MM.1S (cell line): ENCODE data around the gene BCO1.
"Not testable (repeated sequence)": the region's sequence is repeated elsewhere in the genome, so short reads cannot be mapped to it uniquely, and the experiment has no call there.

ENCODE experiments used
- DNase-seq: peaks from one replicate; pipeline ENCODE4 v3.0.0-alpha.2; 2015
- H2AFZ ChIP-seq: fragments of 300-600 bp; sonication (generic); 2 replicates; pipeline ENCODE4 v1.6.0; 2016; ENCODE audit warnings: antibody characterized with exemption, low read length
- H3F3A ChIP-seq: fragments of 300-600 bp; sonication (generic); 2 replicates; pipeline ENCODE4 v1.6.1; 2016; ENCODE audit warnings: mild to moderate bottlenecking, antibody characterized with exemption, low read length, moderate library complexity, mixed read lengths; ENCODE audit not compliant: insufficient read depth
- H3K27ac ChIP-seq: fragments of 300-600 bp; sonication (generic); 2 replicates; pipeline ENCODE4 v1.5.1; 2016; ENCODE audit warnings: mild to moderate bottlenecking, low read length
- H3K27me3 ChIP-seq: fragments of 300-600 bp; sonication (generic); replicated peaks from 2 replicates; pipeline ENCODE4 v1.6.0; 2016; ENCODE audit warnings: low read length; ENCODE audit not compliant: insufficient read depth
- H3K36me3 ChIP-seq: fragments of 300-600 bp; sonication (generic); replicated peaks from 2 replicates; pipeline ENCODE4 v1.6.1; 2016; ENCODE audit warnings: mild to moderate bottlenecking, low read length, mixed read lengths; ENCODE audit not compliant: insufficient read depth
- H3K4me1 ChIP-seq: fragments of 300-600 bp; sonication (generic); 2 replicates; pipeline ENCODE4 v1.6.1; 2016; ENCODE audit warnings: low read length, mixed read lengths
- H3K4me2 ChIP-seq: fragments of 300-600 bp; sonication (generic); 2 replicates; pipeline ENCODE4 v1.6.0; 2016; ENCODE audit warnings: low read depth, low read length
- H3K4me3 ChIP-seq: fragments of 300-600 bp; sonication (generic); 2 replicates; pipeline ENCODE4 v1.5.1; 2016; ENCODE audit warnings: low read length, mixed read lengths
- H3K79me2 ChIP-seq: fragments of 300-600 bp; sonication (generic); 2 replicates; pipeline ENCODE4 v1.6.1; 2016; ENCODE audit warnings: mixed run types, low read length, mixed read lengths
- H3K9ac ChIP-seq: fragments of 300-600 bp; sonication (generic); 2 replicates; pipeline ENCODE4 v1.6.1; 2016; ENCODE audit warnings: low read length, mixed read lengths
- H3K9me2 ChIP-seq: fragments of 300-600 bp; sonication (generic); replicated peaks from 2 replicates; pipeline ENCODE4 v1.6.1; 2016; ENCODE audit warnings: mild to moderate bottlenecking, low read length, mixed read lengths; ENCODE audit not compliant: insufficient read depth
- H3K9me3 ChIP-seq: fragments of 300-600 bp; sonication (generic); replicated peaks from 2 replicates; pipeline ENCODE4 v1.6.1; 2016; ENCODE audit warnings: mild to moderate bottlenecking, low read length, mixed read lengths; ENCODE audit not compliant: insufficient read depth
- H4K20me1 ChIP-seq: fragments of 300-600 bp; sonication (generic); 2 replicates; pipeline ENCODE4 v1.6.1; 2016; ENCODE audit warnings: mild to moderate bottlenecking, low read length, moderate library complexity, mixed read lengths; ENCODE audit not compliant: insufficient read depth
- EZH2 ChIP-seq: fragments of 300-600 bp; sonication (generic); optimal IDR thresholded peaks from 2 replicates; pipeline ENCODE3; 2017; ENCODE audit warnings: low read depth, mild to moderate bottlenecking, antibody characterized with exemption, low read length, mixed read lengths
- EZH2phosphoT487 ChIP-seq: fragments of 300-600 bp; sonication (generic); IDR thresholded peaks from 2 replicates; pipeline ENCODE4 v1.6.1; 2018; ENCODE audit warnings: antibody characterized with exemption, low read length
- TF ChIP-seq, protein P1 (sequence below): fragments of 300-600 bp; sonication (generic); IDR thresholded peaks from 2 replicates; pipeline ENCODE4 v1.5.1; 2016; ENCODE audit warnings: antibody characterized with exemption, low read length, mixed read lengths

Gene BCO1

GRCh38 chr16:81224824-81225223 is 13.7 kb upstream of the BCO1 start:
- DNase-seq = no peak
- no peak overlapping the region for H3K27ac ChIP-seq
- H3K4me3 ChIP-seq = no peak overlapping the region
- H3K9ac ChIP-seq = no peak overlapping the region
- TF ChIP-seq, protein P1, sequence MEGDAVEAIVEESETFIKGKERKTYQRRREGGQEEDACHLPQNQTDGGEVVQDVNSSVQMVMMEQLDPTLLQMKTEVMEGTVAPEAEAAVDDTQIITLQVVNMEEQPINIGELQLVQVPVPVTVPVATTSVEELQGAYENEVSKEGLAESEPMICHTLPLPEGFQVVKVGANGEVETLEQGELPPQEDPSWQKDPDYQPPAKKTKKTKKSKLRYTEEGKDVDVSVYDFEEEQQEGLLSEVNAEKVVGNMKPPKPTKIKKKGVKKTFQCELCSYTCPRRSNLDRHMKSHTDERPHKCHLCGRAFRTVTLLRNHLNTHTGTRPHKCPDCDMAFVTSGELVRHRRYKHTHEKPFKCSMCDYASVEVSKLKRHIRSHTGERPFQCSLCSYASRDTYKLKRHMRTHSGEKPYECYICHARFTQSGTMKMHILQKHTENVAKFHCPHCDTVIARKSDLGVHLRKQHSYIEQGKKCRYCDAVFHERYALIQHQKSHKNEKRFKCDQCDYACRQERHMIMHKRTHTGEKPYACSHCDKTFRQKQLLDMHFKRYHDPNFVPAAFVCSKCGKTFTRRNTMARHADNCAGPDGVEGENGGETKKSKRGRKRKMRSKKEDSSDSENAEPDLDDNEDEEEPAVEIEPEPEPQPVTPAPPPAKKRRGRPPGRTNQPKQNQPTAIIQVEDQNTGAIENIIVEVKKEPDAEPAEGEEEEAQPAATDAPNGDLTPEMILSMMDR = no peak
- TF ChIP-seq EZH2 = no peak
- no peak for TF ChIP-seq EZH2phosphoT487
- no peaks in the 10 kb centered on the region for H3K27me3 ChIP-seq
- H3K9me3 ChIP-seq = no peaks in the 10 kb centered on the region
- H3K79me2 ChIP-seq = no peaks in the 10 kb centered on the region
- H4K20me1 ChIP-seq = no peaks in the 10 kb centered on the region
- no peak overlapping the region for H3K4me2 ChIP-seq
- H3F3A ChIP-seq = no peaks in the 10 kb centered on the region
- no peaks in the 10 kb centered on the region for H3K9me2 ChIP-seq
- no peaks in the 10 kb centered on the region for H3K36me3 ChIP-seq
- H2AFZ ChIP-seq = no peak overlapping the region
- no peaks in the 10 kb centered on the region for H3K4me1 ChIP-seq

GRCh38 chr16:81225697-81226096 is 12.8 kb upstream of the BCO1 start:
- not testable (repeated sequence) for H3K9me2 ChIP-seq, H3K4me2 ChIP-seq, H3K9ac ChIP-seq, H3F3A ChIP-seq, H3K4me1 ChIP-seq, H3K36me3 ChIP-seq, H3K9me3 ChIP-seq, H3K79me2 ChIP-seq, H3K4me3 ChIP-seq, H4K20me1 ChIP-seq, H2AFZ ChIP-seq, DNase-seq, H3K27ac ChIP-seq, H3K27me3 ChIP-seq

DNA sequence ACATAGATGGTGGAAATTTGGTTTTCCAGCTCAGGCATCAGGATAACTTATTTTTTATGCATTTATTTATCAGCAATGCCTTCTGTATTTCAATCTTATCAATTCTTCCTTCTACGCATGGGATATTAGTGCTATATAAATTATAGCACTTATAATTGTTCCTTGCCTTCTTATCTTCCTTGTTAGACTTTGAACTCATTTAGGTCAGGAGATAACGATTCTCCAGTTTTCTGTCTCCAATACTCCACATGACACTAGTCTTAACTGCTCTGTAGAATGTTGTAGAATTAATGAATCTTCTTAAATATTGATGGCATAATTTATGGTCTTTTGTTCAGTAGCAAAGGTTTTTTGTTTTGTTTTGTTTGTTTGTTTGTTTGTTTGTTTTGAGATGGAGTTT is 10.7 kb upstream of the BCO1 start:
- Histone ChIP-seq H3K36me3 (no peaks in the 10 kb centered on the region), H3K79me2 (no peaks in the 10 kb centered on the region), H3F3A (no peaks in the 10 kb centered on the region), H3K4me1 (no peaks in the 10 kb centered on the region), H3K27me3 (no peaks in the 10 kb centered on the region), H3K9ac (no peak overlapping the region), H3K4me3 (no peak overlapping the region), H3K9me3 (no peaks in the 10 kb centered on the region), H2AFZ (no peak overlapping the region), H3K27ac (no peak overlapping the region), H3K9me2 (no peaks in the 10 kb centered on the region), H4K20me1 (no peaks in the 10 kb centered on the region), H3K4me2 (no peak overlapping the region)
- no peak for DNase-seq
- TF ChIP-seq EZH2phosphoT487 = no peak
- no peak for TF ChIP-seq EZH2
- TF ChIP-seq, protein P1 = no peak

DNA sequence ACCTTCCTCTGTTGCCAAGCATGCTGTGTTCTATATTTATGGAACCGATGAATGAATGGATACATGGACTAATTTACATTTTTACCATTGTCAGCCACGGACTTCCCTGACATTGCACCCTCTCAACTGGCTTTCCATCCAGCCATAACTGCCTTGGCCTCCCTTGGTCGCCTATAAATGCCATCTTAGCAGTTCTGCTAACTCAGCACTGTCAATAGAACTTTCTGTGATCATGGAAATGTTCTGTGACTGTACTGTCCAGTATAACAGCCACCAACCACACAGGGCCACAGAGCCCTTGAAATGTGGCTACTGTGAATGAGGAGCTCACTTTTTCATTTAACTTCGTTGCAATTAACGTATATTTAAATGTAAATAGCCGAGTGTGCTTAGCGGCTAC is 8.7 kb upstream of the BCO1 start:
- H3K36me3 ChIP-seq = no peaks in the 10 kb centered on the region
- H3F3A ChIP-seq = no peaks in the 10 kb centered on the region
- no peaks in the 10 kb centered on the region for H3K79me2 ChIP-seq
- no peak overlapping the region for H3K27ac ChIP-seq
- H3K9me3 ChIP-seq = no peaks in the 10 kb centered on the region
- no peak for DNase-seq
- no peak overlapping the region for H3K4me2 ChIP-seq
- no peaks in the 10 kb centered on the region for H3K27me3 ChIP-seq
- no peaks in the 10 kb centered on the region for H3K4me1 ChIP-seq
- TF ChIP-seq, protein P1 = no peak
- TF ChIP-seq EZH2 (no peak), EZH2phosphoT487 (no peak)
- H4K20me1 ChIP-seq = no peaks in the 10 kb centered on the region
- no peaks in the 10 kb centered on the region for H3K9me2 ChIP-seq
- no peak overlapping the region for H3K4me3 ChIP-seq
- H2AFZ ChIP-seq = no peak overlapping the region
- no peak overlapping the region for H3K9ac ChIP-seq
